Fibroblast of the aortic adventitia (primary cell): ENCODE data around the gene RALGAPB. TPM values are rescaled to one million over a fixed set of nuclear protein-coding genes. Genes with fewer than 3 reads are reported as not detected.

ENCODE experiments used
- DNase-seq: peaks from one replicate; pipeline ENCODE4 v3.0.0-alpha.2; 2010; ENCODE audit warnings: low read depth
- H3K4me3 ChIP-seq: 2 replicates; pipeline ENCODE4 v1.5.1; 2011; ENCODE audit warnings: low read depth, mild to moderate bottlenecking, control low read depth, low read length, moderate library complexity
- total RNA-seq: library from RNA; depleted of rRNA; stranded (reverse); fragments of >200 nt; gene quantifications from 2 replicates; pipeline ENCODE4 v1.2.3, GENCODE V29; 2012; ENCODE audit warnings: low replicate concordance
- TF ChIP-seq, protein P1 (sequence below): IDR thresholded peaks from 2 replicates; pipeline ENCODE4 v1.5.1; 2011; ENCODE audit warnings: mild to moderate bottlenecking, low read length, control low read depth, inconsistent platforms; ENCODE audit not compliant: insufficient read depth

Gene RALGAPB
- total RNA-seq, 1 donor: 49.0 TPM

DNA sequence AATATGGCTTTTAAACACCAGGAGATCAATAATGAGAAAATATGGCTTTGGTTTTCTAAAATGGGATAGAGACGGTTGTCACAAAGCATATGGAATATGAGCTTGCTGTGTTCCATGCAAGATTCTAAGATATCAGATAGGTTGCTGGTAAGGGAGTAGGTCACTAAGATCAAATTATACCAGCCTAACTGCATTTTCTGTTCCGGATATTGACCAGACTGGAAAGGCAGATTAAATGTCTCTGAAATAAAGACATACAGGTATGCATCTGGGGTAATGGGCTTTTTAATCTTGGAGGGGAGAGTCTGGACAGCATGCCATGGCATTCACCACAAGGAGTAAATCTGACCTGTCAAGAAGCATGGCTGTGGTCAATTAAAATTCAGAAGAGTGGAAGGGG, 73.1 kb downstream of the RALGAPB start:
- TF ChIP-seq, protein P1, sequence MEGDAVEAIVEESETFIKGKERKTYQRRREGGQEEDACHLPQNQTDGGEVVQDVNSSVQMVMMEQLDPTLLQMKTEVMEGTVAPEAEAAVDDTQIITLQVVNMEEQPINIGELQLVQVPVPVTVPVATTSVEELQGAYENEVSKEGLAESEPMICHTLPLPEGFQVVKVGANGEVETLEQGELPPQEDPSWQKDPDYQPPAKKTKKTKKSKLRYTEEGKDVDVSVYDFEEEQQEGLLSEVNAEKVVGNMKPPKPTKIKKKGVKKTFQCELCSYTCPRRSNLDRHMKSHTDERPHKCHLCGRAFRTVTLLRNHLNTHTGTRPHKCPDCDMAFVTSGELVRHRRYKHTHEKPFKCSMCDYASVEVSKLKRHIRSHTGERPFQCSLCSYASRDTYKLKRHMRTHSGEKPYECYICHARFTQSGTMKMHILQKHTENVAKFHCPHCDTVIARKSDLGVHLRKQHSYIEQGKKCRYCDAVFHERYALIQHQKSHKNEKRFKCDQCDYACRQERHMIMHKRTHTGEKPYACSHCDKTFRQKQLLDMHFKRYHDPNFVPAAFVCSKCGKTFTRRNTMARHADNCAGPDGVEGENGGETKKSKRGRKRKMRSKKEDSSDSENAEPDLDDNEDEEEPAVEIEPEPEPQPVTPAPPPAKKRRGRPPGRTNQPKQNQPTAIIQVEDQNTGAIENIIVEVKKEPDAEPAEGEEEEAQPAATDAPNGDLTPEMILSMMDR: no peak
- H3K4me3 ChIP-seq: no peak overlapping the region
- DNase-seq: no peak

DNA sequence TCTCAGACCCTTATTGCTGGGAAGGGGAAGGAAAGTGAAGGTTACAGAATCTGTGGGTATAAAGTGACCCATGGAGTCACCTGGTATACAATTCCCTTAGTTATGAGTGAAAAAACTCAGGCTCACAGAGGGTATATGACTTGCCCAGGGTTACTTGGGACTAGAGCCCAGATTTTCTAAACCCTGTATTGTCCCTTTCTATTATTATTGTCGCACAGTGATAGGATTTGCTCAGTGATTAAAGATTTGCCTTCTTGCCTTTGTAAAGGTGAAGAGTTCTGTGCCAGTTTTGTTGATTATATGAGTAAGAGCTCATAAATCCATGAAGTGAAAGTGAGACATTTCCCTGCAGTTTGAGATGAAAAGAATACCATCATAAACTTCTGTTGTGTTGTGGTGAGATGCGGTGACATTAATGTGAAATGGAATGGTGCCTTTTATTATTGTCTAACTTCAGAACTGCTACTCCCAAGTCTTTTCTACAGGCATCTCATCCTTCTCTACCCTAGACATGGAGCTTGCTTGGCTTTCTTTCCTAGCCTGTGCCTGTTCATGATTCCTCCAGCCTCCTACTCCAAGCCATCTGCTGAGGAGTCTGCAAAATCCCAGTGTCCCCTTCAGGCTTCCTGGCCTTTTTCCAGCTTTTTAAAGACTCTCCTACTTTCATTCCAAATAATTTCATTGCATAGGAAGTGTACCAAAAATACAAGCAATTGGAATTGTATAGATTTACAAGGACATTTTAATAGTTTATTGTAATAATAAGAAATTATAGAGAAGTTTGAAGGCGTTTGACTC, 74.8 kb downstream of the RALGAPB start:
- DNase-seq: no peak
- TF ChIP-seq, protein P1: no peak
- no peak overlapping the region for H3K4me3 ChIP-seq

DNA sequence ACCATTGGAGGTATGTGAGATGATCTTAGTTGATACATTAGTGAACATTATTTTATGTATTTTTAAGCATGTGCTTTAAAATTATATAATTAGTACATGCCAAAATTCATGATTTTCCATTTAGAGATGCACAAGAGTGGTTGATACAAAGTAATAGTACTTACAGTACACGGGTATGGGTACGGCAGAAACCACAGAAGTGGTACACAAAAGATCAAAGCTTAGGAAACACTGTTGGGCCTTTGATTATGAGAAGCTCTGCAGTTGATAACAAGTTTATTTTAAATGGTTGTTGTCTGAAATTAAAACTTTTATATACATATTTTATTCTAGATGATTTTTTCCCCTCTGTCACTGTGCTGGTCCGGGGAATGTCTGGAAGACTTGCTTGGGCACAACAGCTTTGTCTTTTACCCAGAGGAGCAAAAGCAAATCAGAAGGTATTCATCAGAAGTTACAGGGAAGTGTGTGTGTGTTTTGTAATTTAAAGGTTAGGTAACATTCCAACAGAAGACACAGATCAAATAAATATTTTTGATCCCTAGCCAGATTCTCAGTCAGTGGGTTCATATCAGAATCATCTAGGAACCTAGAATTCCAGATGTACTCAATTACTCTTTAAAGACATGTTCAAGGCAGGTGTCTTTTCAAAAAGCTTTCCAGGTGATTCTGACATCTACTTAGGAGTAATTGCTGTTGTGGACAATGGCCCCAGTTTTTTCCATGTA, 75.9 kb downstream of the RALGAPB start:
- DNase-seq: no peak
- H3K4me3 ChIP-seq: no peak overlapping the region
- TF ChIP-seq, protein P1: no peak

DNA sequence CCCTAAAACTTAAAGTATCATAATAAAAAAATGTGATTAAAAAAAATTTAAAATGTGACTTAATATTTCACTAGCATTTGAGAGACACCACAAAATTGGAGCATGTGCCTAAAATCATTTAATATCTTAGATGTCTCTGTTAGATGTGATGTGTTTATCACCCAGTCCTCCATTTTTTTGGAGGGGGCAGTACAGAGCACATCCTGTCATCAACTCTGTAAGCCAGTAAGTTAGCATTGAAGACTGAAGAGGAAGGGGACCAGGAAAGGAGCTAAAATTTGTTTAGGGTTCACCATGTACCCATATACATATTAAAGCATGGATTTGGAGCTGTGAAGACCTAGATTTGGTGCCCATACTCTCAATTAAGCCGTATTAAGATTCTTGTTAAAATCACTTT, 77.6 kb downstream of the RALGAPB start:
- no peak overlapping the region for H3K4me3 ChIP-seq
- DNase-seq: no peak
- TF ChIP-seq, protein P1: no peak

DNA sequence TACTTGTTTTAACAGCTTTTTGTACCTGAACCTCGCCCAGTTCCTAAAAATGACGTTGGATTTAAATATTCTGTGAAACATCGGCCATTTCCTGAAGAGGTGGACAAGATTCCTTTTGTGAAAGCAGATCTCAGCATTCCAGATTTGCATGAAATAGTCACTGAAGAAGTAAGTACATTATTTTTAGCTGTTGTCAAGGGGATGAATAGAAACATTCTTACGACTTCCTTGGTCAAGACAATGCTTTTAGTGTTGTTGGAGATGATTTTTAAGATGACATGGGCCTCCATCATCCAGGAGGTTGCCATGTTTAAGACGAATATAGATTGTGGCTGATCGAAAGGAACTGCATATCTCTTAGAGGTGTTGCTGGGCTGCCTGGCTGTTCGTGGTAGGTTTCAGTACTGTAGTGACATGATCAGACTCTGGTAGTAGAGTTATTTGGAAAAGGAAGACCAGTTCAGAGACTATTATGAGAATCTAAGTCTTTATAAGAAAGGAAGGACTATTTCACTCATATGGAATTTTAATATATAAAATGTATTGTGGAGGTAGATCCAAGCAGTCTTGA, 78.5 kb downstream of the RALGAPB start:
- TF ChIP-seq, protein P1: no peak
- no peak for DNase-seq
- no peak overlapping the region for H3K4me3 ChIP-seq

DNA sequence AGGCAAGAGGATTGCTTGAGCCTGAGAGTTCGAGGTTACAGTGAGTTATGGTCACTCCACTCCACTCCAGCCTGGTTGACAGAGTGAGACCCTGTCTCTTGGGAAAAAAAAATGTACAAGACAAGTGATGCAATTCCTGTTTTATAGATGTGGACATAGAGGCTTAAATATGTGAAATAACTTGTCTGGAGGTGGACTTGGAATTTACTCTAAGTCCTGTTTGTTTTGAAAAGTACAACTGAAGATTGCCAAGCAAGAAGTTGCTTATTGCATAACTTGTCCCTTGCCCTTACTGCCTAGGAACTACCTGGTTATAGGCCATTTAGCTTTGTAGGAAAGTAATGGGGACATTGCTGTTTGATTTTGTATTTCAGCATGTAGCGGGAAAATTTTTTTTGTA, 82.3 kb downstream of the RALGAPB start:
- no peak for DNase-seq
- H3K4me3 ChIP-seq: no peak overlapping the region
- TF ChIP-seq, protein P1: no peak
